Activated CD8-positive, alpha-beta T cell treated with anti-CD3 and anti-CD28 coated beads for 36 hours (primary cell): Measurements from ENCODE around the gene HTR6. TPM values are rescaled to one million over a fixed set of nuclear protein-coding genes. Genes with fewer than 3 reads are reported as not detected.

ENCODE experiments used
- ATAC-seq: fragments of 200-7000 bp; cut with Tn5 transposase; one replicate; pipeline ENCODE4 v1.10.0; 2021; ENCODE audit warnings: mild to moderate bottlenecking, moderate library complexity
- CTCF ChIA-PET: fragments of 350-600 bp; sonication (Branson Sonifier 250); formaldehyde crosslinking; loops from one replicate; lab custom pipeline; 2021; ENCODE audit warnings: antibody characterized with exemption; lab: Charles Lee
- POLR2A ChIA-PET: fragments of 350-600 bp; sonication (Branson Sonifier 250); formaldehyde crosslinking; loops from one replicate; lab custom pipeline; 2021; ENCODE audit warnings: antibody characterized with exemption; lab: Charles Lee
- DNase-seq: peaks from one replicate; pipeline ENCODE4 v3.0.0-alpha.2; 2020
- H3K27ac Mint-ChIP-seq: one replicate; pipeline ENCODE4 v1.8.0; 2021; ENCODE audit warnings: mild to moderate bottlenecking, mixed read lengths
- H3K27me3 Mint-ChIP-seq: one replicate; pipeline ENCODE4 v1.8.0; 2021; ENCODE audit warnings: mixed read lengths
- H3K36me3 Mint-ChIP-seq: one replicate; pipeline ENCODE4 v1.8.0; 2021; ENCODE audit warnings: low read depth, mixed read lengths
- H3K4me1 Mint-ChIP-seq: one replicate; pipeline ENCODE4 v1.8.0; 2021; ENCODE audit warnings: low read depth, mixed read lengths
- H3K4me3 Mint-ChIP-seq: one replicate; pipeline ENCODE4 v1.8.0; 2021; ENCODE audit warnings: mild to moderate bottlenecking, moderate library complexity, mixed read lengths
- H3K9me3 Mint-ChIP-seq: one replicate; pipeline ENCODE4 v1.8.0; 2021; ENCODE audit warnings: mixed read lengths
- CTCF ChIP-seq: fragments of 200-600 bp; IDR thresholded peaks from one replicate; pipeline ENCODE4 v1.8.0; 2022; ENCODE audit warnings: antibody characterized with exemption, mild to moderate bottlenecking
- intact Hi-C: fragments of 100-400 bp; cut with micrococcal nuclease; formaldehyde crosslinking; loops from one replicate; pipeline ENCODE4 v1.10.0; 2022
- total RNA-seq, 2 experiments: library from RNA; stranded (reverse); gene quantifications; one replicate each; pipeline ENCODE4 v1.2.3, GENCODE V29; 2021

HTR6 gene
- total RNA-seq, 2 experiments from 2014 or later, result not detected

DNA sequence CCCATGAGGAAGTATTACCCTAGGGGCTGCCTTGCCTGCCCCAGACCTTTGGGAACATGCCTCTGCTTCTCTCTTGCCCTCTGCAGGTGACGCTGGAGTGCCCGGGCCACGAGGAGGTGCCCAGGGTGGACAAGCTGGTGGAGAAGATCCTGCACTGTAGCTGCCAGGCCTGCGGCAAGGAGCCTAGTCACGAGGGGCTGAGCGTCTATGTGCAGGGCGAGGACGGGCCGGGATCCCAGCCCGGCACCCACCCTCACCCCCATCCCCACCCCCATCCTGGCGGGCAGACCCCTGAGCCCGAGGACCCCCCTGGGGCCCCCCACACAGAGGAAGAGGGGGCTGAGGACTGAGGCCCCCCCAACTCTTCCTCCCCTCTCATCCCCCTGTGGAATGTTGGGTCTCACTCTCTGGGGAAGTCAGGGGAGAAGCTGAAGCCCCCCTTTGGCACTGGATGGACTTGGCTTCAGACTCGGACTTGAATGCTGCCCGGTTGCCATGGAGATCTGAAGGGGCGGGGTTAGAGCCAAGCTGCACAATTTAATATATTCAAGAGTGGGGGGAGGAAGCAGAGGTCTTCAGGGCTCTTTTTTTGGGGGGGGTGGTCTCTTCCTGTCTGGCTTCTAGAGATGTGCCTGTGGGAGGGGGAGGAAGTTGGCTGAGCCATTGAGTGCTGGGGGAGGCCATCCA is 7.8 kb upstream of the HTR6 start:
- H3K9me3 Mint-ChIP-seq, result no peaks in the 10 kb centered on the region
- ATAC-seq (no peak), DNase-seq (no peak)
- H3K4me1 Mint-ChIP-seq, result peaks cover 13% of the 10 kb centered on the region
- no peak for TF ChIP-seq CTCF
- peaks cover 2% of the 10 kb centered on the region for H3K27me3 Mint-ChIP-seq
- intact Hi-C loops, result loop anchor here (10.0 kb wide), 2 partner anchors 312 to 392 kb away; no protein-coding TSS in a partner anchor
- H3K4me3 Mint-ChIP-seq, result no peak overlapping the region
- no peak overlapping the region for H3K27ac Mint-ChIP-seq
- ChIA-PET CTCF (interaction anchor here (1.2 kb wide), 1 partner anchor 12 kb away, joined by 5 read pairs; no protein-coding TSS in a partner anchor), POLR2A (interaction anchor here (2.0 kb wide), 1 partner anchor 10 kb away, joined by 6 read pairs; no protein-coding TSS in a partner anchor)
- no peaks in the 10 kb centered on the region for H3K36me3 Mint-ChIP-seq

- no peak for TF ChIP-seq CTCF
- DNase-seq, result no peak
- H3K9me3 Mint-ChIP-seq, result no peaks in the 10 kb centered on the region
- ATAC-seq, result no peak
- CTCF ChIA-PET, result no interaction called here
- peaks cover 2% of the 10 kb centered on the region for H3K27me3 Mint-ChIP-seq
- no peaks in the 10 kb centered on the region for H3K36me3 Mint-ChIP-seq
- POLR2A ChIA-PET, result interaction anchor here (2.0 kb wide), 1 partner anchor 10 kb away, joined by 6 read pairs; no protein-coding TSS in a partner anchor
- intact Hi-C loops, result loop anchor here (10.0 kb wide), 2 partner anchors 313 to 393 kb away; no protein-coding TSS in a partner anchor
- peaks cover 13% of the 10 kb centered on the region for H3K4me1 Mint-ChIP-seq
- H3K27ac Mint-ChIP-seq, result no peak overlapping the region
- no peak overlapping the region for H3K4me3 Mint-ChIP-seq
Measured at GRCh38 chr1:19657511-19657910, 7.2 kb upstream of the HTR6 start.

- H3K27me3 Mint-ChIP-seq, result peaks cover 7% of the 10 kb centered on the region
Measured at GRCh38 chr1:19658186-19658585, 6.5 kb upstream of the HTR6 start.

DNA sequence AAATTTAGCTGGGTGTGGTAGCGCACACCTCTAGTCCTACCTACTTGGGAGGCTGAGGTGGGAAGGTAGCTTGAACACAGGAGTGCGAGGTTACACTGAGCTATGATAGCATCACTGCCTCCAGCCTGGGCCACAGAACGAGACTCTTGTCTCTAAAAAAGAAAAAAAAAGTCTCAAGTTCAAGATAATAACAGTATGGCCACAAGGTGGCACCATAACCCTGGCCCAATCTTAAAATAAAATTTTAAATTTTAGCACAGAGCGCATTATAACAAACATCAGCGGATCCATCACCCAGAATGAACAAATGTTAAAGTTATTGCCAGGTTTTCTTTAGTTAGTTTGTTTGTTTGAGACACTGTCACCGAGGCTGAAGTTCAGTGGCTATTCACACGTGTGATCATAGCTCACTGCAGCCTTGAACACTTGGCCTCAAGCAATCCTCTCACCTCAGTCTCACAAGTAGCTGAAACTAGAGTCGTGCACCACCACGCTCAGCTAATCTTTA is 2.9 kb upstream of the HTR6 start:
- ATAC-seq (no peak), DNase-seq (peak; percentile 68)
- Mint-ChIP-seq H3K9me3 (no peaks in the 10 kb centered on the region), H3K27ac (no peak overlapping the region), H3K4me3 (no peak overlapping the region), H3K4me1 (peaks cover 22% of the 10 kb centered on the region), H3K36me3 (no peaks in the 10 kb centered on the region), H3K27me3 (peaks cover 24% of the 10 kb centered on the region)
- ChIA-PET CTCF (interaction anchor here (0.5 to 4.3 kb wide), 59 partner anchors 8 to 651 kb away, joined by 3 to 137 read pairs (median 4); partner anchors contain the start of genes AKR7A2, AKR7A3, EMC1 and MRTO4), POLR2A (interaction anchor here (0.9 to 1.8 kb wide), 2 partner anchors 16 to 19 kb away, joined by 3 to 6 read pairs; no protein-coding TSS in a partner anchor)
- peak; percentile 88 for TF ChIP-seq CTCF
- intact Hi-C loops, result loop anchor here (2.0 kb wide), 1 partner anchor 43 kb away; no protein-coding TSS in a partner anchor

More at GRCh38 chr1:19658186-19658585, 6.5 kb upstream of the HTR6 start:
- Mint-ChIP-seq H3K4me1 (peaks cover 13% of the 10 kb centered on the region), H3K4me3 (no peak overlapping the region), H3K36me3 (no peaks in the 10 kb centered on the region), H3K27ac (no peak overlapping the region), H3K9me3 (no peaks in the 10 kb centered on the region)
- TF ChIP-seq CTCF, result no peak
- intact Hi-C loops, result loop anchor here (10.0 kb wide), 2 partner anchors 313 to 393 kb away; no protein-coding TSS in a partner anchor
- DNase-seq (no peak), ATAC-seq (no peak)
- ChIA-PET POLR2A (interaction anchor here (0.8 kb wide), 1 partner anchor 9 kb away, joined by 3 read pairs; no protein-coding TSS in a partner anchor), CTCF (no interaction called here)
